ACHN (cell line): ENCODE results near the gene GIGYF2.

ENCODE experiments used
- DNase-seq: peaks from one replicate; pipeline ENCODE4 v3.0.0-alpha.2; 2015
- in situ Hi-C: cut with HindIII; loops from 2 replicates; pipeline ENCODE4 v1.10.0; 2017; ENCODE audit warnings: low sequenced_read_pairs, low pct_ligation_motif_present, low pct_unique_long_range_greater_than_20kb

Gene GIGYF2

DNA sequence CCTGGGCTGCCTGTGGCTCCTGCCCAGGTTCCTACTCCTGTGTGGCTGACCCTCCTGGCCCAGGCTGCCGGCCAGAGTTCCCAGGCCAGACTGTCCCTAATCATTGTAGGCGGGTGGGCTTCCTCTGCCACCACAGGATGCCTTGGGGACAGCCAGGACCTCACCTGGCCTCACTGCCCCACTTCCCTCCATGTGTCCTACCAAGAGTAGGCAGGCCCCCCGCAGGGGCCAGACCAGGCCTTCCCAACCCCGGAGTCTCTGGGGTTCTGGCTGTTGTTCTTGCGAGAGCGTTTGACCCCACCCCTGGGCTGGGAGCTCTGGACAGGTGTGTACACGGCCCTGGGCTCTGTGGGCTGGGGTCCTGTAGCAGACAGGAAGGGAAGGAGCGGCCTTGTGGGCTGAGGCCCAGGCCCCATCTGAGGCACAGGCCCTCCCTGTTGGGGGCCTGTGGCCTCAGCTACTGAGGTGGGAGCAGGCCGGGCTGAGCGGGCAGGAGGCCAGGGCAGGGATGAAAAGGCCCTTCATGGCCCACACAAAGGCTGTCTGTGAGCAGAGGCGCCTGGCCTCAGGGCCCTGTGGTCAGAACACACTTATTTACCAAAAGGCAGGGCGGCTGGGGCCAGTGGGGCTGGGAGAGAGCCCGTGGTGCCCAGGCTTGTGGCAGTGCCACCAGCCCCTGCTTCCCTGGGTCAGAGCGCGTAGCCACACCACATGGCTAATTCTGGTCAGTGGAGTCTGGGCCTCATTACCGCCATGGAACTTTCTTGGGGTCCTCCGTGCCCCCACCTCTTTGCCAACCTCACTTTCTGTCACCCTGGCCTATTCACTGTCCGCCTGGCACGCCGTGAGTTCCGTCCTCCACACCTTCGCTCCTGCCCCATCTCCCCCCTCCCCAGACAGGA is 175.0 kb downstream of the GIGYF2 start:
- no peak for DNase-seq
- in situ Hi-C loops: no loop called here

DNA sequence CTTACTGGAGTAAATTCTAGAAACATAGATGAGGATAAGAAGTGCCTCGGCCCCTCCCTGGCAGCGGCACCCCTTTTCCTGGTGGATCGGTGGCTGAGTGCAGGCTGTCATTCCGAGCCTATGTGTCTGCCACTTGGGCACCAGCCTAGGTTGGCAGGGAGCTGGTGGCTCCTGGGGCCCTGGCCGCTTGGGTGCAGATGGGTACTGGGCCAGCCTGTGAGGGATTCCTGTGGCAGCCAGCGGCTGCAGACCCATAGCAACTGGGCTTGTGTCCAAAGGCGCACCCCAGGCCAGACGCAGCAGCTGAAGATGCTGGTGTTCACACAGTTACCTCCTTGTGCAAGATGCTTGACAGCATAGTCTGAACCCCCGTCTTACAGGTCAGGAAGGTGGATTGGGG is 175.7 kb downstream of the GIGYF2 start:
- in situ Hi-C loops: no loop called here
- no peak for DNase-seq

DNA sequence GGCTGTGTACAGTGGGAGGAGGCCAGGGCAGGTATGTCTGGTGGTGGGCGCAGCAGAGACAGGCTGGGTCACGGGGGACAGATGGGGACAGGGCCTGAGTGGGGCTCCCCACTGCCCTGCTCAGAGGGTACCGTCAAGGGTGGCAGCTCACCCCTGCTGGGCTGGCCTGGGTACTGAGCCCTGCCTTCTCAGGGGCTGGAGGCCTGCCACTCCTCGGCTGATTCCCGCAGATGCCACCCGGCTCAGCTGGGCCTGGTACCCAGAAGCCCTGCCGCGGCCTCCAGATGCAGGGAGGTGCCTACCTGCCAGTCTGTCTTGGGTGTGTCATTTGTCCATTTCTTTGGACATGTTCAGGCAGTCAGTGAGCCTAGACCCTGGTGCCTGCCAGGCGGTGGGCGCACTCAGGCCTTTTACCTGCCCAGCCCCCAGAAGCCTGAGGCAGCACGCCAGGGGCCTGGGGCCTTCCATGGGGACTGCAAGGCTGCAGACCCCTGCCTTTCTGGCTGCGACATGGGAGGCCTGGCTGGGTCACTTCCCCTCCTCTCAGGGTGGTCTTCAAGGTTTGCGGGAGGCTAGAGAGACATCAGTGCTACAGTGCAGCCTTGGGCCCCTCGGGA is 176.3 kb downstream of the GIGYF2 start:
- no peak for DNase-seq
- in situ Hi-C loops: no loop called here

DNA sequence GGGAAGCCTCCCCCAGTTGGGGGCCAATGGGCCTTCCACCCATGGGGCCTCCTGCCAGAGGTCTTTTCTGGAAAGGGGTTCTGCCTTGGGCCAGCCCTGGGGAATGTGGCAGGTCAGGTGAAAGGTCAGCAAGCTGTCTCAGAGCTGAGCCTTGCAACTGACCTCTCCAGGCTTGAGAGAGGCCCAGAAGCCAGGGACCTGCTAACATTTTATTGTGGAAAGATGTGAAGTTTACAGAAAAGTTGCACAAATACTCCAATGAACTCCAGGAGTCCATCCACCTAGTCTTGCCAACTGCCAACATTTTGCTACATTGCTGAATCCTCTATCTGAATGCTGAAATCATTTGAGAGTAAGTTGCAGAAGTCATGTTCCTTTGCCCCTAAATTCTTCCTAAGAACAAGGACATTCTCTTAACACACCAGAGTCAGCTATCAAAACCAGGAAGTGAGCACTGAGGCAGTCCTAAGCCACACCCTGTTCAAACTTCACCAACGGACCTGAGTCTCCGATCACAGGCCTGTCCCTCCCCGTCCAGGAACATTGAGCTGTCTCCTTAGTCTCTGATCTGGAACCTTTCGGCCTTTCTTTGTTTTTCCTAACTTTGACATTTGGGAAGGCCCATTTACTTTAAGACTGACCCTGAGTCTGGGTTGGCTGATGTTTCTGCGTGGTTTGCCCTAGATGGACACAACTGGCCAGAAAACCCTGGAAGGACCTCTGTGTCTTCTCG is 176.9 kb downstream of the GIGYF2 start:
- in situ Hi-C loops: no loop called here
- DNase-seq: no peak

GRCh38 chr2:232874677-232875223 is 177.6 kb downstream of the GIGYF2 start:
- no peak for DNase-seq
- in situ Hi-C loops: no loop called here

DNA sequence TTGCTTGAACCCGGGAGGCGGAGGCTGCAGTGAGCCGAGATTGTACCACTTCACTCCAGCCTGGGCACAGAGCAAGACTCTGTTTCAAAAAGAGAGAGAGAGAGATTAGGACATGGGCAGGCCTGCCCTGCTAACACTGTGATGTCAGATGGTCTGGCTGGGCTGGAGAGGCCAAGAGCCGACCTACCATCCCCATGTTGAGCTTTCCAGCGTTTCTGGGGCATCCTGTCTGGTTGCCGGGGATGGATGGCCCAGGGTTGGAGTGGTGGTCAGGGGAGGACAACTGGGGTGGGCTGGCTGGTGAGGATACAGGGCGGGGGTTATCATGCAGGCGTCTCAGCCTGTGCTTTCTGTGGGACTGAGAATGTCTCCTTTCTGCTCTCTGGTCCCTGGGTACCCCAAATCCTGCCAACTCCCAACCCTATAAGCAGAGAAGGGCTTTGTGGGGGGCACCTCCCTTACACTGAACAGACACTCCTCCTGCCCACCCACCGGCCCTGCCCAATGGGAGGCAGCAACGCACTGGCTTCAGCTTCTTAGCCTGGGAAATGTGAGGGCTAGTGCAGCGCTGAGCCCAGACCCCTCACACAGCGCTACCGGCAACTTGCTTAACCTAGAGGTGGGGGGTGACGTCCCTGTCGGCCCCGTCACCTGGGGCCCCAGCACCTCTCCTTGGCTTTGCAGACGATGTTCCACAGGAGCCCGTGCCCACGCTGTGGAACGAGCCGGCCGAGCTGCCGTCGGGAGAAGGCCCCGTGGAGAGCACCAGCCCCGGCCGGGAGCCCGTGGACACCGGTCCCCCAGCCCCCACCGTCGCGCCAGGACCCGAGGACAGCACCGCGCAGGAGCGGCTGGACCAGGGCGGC is 178.4 kb downstream of the GIGYF2 start:
- DNase-seq: peak; percentile 20
- in situ Hi-C loops: no loop called here

GRCh38 chr2:232876161-232876977 is 179.2 kb downstream of the GIGYF2 start:
- in situ Hi-C loops: no loop called here
- DNase-seq: peak; percentile 33

- in situ Hi-C loops: no loop called here
- DNase-seq: no peak
These were observed 179.9 kb downstream of the GIGYF2 start for GRCh38 chr2:232876978-232877441.

DNA sequence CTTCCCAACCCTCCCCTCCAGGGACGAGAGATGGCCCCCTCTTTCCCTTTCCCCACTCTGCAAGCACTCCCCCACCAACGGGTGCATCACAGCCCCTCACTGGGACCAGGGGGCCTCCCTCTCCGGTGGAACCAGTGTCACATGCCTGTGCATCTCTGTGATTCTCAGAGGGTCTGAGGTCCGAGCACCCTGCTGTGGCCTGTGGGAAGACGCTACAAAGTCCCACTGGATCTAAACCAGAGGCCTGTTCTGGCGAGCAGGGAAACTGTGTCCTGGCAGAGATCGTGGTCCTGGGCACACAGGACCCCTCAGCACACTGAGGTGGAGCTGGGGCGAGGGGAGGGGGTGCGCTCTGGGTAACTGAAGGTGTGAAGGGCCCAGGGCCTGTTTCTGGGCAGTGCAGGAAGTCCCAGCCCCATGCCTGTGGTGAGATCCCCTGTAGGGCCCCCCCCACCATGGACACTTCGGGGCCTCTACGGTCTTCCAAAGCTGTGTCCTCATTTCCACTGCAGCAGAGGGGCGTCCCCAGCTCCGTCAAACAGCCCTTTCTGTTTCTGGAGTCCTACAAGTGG is 180.9 kb downstream of the GIGYF2 start:
- in situ Hi-C loops: no loop called here
- DNase-seq: no peak

GRCh38 chr2:232878855-232879617 is 181.9 kb downstream of the GIGYF2 start:
- no peak for DNase-seq
- in situ Hi-C loops: no loop called here

- no peak for DNase-seq
These were observed 182.7 kb downstream of the GIGYF2 start for GRCh38 chr2:232879618-232880494.

DNA sequence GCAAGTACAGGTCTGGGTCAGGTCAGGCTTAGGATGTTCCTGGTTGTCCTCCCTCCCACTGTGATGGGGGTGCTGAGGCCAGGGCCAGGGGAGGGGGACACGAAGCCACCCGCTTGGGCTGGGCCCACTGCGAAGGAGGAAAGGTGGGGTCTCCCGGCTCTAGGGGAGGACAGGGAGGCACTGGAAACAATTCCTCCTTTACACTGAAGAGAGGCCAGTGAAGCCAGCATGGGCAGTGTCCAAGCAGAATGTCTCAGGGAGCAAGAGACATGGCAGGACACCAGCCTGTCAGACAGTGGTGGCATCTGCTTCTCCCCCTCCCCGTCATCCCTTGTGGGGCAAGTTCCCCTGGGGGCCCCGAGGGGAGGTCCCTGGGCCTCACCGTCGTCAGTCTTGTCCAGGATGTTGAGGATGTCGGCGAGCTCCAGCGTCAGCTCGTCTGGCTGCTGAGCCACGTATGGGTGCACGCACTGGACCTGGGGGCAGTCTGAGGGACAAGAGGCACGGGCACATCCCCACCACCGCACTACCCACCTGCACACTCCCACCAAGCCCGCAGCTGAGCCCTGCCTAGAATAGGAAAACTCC is 183.7 kb downstream of the GIGYF2 start:
- in situ Hi-C loops: no loop called here
- DNase-seq: no peak

More at GRCh38 chr2:232879618-232880494, 182.7 kb downstream of the GIGYF2 start:
- in situ Hi-C loops: no loop called here

DNA sequence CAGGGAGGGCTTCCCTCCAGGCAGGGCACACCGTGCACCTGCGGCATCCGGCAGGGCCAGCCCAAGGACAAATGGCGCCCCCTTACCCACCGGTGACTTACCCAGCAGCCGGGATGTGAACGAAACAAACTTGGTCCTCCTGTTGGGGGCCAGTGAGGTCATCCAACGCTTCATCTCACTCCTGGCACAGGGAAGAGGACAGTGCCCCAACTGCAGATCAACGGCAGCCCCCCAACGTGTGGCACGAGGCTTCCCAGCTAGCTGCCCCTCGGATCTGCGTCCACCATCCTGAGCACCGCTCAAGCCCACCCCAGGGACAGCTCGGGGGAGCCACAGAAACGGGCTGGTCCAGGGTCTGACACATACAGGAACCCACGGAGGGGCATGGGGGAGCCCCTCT is 185.0 kb downstream of the GIGYF2 start:
- no peak for DNase-seq
- in situ Hi-C loops: no loop called here

- in situ Hi-C loops: no loop called here
These were observed 185.5 kb downstream of the GIGYF2 start for GRCh38 chr2:232882505-232883115.

More at GRCh38 chr2:232882505-232883115, 185.5 kb downstream of the GIGYF2 start:
- no peak for DNase-seq
